SW 1271 (cell line): ENCODE results near the gene ERVMER34-1.

Experiments used
- DNase-seq, 2 experiments: peaks; one replicate each; lab custom pipeline; 2025; lab: John Stamatoyannopoulos, UW

Gene ERVMER34-1

DNA sequence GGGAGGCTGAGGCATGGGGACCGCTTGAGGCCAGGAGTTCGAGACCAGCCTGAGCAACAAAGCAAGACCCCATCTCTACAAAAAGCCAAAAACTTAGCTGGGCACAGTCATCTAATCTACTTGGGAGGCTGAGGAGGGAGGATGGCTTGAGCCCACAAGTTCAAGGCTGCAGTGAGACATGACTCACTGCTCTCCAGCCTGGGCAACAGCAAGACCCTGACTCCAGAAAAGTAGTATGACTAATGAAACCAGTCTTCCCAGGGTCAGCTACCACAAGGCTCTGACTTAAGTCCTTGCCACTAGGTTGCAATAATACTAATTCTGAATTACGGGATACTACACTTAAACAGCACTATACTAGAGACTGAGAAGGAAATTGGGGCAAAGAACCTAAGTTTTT is 33.1 kb downstream of the ERVMER34-1 start:
- no peak for DNase-seq

DNA sequence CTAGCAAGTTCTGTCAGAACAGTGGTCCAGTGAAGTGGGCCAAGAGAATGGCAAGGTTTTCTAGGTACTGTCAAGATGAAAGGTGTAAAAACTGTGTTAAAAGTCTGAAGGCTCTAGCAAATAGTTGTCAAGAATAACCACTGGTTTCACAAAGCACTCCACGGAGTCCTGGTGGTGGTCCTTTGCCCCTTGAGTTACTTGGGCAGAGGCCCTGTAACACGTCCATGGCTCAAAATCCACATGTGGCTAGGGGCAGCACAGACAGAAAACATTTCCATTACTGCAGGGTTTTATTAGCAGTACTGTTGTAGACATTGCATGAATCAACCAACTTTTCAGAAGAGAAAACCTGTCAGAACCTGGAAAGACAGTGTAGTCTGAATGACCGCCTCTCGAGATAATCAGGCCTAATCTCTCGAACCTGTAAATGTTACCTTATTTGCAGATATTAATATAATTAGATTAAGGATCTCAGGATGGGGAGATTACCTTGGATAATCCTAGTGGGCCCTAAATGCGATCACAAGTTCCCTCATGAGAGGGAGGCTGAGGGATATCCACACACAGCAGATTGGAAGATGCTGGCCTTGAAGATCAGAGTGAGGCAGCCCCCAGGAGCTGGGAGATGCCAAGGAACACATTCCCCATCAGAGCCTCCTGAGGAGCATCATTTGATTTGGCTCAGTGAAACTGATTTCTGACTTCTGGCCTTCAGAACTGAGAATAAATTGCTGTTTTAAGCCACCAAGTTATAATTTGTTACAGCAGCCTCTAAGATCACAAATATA is 34.7 kb downstream of the ERVMER34-1 start:
- DNase-seq: no peak

DNA sequence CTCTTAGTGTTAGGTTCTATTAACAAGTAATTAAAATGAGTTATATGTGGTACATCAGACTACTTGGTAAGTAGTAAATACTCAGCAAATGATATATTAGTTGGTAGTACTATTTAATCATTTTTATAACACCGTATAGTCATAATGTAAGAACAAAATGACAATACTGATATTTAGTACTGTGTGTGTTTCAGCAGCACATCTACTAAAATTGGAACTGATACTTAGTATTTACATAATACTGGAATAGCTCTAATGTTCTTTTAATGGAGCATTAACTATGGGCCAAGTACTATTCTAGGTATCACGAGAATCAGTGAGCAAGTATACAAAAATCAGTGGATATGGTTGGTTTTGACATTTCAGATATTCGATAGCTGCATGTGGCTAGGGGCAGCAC is 35.3 kb downstream of the ERVMER34-1 start:
- DNase-seq: no peak

DNA sequence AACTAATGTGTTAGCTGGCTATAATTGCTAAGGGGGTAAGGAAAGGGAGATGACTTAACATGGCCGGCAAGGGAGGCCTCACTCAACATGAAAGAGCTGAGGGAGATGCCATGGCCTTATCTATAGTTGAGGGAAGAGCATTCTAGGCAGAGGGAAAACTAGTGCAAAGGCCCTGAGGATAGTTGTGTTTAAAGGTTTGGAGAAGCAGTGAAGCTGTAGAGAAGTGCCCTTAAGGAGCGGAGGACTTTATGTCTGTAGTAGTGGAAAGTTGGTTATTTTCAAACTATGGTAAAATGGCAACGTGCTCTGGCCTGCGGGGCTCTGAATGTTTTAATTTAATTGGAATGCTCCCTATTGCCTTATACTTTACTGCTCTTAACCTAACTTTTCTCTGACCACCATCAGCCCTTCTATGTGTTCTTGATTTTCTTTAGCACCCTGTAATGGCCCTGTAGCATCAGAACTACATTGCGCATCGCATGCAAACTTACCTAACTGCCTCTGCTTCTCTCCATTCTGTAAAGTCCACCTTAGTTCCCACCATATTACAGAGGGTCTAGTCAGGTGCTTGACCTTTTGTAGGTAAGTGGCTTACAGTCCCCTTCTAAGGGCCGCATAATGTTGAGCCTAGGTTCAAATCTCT is 35.8 kb downstream of the ERVMER34-1 start:
- DNase-seq: no peak

DNA sequence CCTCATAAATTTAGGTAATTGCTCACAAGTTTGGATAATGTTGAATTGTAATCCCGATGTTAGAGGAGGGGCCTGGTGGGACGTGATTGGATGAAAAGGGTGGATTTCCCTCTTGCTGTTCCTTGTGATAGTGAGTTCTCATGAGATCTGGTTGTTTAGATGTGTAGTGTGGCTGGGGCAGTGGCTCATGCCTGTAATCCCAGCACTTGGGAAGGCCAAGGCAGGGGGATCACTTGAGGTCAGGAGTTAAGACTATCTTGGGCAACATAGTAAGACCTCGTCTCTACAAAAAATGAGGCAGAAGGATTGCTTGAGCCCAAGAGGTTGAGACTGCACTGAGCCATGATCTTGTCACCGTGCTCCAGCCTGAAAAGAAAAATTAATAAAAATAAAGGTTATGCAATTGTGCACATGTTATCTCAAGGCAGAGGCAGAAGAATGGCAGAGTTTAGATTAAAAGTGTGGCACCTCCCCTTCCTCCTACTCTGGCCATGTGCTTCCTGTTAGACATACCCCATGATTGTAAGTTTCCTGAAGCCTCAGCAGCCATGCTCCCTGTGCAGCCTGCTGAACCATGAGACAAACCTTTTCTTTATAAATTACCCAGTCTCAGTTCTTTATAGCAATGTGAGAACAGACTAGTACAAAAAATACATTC is 36.5 kb downstream of the ERVMER34-1 start:
- DNase-seq: no peak

DNA sequence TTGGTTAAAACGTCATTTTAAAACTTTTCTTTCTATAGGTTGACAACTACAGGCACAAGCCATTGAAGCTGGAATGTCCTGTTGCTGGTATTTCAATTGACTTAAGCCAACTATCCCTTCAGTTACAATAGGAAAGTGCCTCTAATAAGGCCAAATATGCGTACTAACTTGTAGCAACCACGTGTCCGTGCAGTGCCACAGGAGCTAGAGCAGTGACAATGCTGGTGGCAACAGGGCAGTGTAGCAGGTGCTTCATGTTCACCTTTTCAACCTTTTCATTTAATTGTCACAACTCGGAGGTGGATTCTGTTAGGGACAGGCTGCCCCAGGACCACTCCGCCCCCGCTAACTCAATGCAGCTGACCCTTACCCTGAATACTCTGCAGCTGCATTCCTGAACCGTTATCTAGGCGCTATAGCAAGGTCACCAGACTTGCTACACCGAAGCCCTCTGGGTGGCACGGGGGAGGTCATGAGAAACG is 37.7 kb downstream of the ERVMER34-1 start:
- DNase-seq: no peak

DNA sequence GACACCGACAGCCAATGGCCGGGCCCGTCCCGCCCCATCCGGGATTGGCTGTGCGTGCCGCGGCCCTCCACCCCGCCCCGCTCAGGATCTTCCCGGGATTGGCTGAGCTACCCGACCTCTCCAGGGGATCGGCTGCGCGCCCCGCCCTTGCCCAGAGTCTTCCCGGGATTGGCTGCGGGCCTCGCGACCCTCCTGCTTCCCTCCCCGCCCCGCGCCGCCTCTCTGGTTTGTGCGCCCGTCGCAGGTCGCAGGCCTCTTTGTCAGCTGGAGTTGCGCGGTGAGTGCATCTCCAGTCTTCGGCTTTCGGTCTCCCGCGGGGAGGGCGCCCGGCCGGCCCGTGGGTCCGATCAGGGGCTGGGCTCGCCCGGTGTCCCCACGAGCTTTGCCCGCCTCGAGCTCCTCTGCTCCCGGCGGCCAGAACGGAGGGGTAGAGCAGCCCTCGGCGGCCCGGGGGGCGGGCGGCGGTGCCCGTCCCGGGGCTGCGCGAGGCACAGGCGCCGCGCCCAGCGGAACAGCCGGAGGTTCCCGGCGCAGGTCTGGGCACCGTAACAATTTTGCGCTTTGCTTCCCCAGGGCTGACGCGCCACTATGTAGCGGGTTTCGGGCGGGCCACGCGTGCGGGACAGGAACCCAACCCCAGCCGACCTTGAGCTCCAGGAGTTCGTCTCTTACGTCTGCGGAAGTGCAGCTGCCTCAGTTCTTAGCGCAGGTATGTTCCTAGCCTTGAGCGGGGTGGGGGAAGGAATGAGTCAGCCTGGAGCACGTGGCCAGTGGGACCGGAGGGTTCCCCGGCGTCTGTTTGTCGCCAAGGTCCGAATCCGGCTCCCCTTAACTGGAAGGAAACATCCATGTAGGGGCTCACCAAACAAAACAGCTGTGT is 38.7 kb downstream of the ERVMER34-1 start:
- peak; percentile 74 to 90 for DNase-seq

DNA sequence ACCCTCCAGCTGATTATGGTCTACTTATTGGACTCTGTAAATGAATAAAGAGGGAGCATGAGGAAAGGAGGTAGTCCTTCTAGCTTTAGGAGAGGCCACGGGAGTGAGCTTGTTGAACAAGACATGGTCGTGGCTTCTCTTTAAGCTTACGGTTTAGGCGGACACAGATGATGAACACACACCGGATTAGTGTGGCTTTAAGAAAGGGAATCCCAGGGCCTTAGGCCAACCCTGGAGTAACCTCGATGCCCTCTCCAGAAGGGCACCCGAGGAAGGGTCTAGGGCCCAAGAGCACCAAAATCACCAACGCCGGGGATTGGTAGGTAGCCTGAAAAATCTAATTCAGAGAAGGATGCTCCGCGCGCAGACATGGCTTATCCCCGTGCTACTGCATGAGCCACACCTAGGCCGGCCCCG is 39.4 kb downstream of the ERVMER34-1 start:
- DNase-seq: no peak

DNA sequence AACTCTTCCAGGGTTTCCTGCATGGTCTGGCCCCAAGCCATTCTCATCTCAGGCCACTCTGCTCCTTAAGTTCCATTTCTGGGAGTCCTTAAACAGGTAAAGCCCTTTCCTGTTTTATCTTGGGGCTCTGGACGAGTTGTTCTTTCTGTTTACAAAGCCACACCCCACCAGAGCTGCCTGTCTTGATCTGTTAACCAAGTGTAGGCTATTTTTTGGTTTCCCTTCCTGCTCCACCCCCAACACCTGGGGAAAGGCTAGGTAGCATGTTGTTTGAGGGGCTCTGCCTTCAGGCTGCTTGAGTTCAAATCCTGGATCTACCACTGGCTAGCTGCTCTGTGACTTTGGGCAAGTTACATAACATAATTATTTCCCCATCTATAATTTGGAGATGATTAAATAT is 40.0 kb downstream of the ERVMER34-1 start:
- no peak for DNase-seq

DNA sequence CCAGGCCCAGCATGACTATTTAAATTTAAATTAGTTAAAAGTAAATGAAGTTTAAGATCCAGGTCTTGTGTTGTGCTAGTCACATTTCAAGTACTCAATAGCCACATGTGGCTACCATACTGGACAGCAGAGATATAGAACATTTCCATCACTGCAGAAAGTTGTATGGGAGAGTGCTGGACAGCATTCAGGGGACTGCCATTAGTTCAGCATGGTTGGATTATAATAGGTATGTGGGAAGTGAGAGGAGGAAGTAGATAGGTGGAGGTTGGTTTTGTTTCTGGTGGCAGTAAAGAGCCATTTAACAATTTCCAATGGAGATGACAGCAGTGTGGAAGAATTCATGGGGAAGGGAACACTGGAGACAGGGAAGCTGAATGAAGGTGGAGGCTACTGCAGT is 42.1 kb downstream of the ERVMER34-1 start:
- DNase-seq: no peak

DNA sequence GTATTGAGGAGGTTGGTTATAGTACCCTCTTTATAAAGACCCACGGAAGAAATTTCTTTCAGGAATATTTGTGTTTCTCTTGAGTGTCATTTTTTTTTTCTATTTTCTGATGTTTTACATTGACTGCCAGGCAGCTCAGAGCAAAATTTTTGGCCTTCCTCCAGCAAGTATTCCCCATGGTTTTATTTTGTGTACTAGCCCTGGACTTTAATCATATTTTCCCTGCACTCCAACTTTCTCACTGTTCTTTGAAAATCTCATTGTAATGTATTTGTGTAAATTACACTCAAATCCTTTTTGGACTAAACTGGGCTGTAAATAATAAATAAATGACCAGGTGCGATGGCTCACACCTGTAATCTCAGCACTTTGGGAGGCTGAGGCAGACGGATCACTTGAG is 46.6 kb downstream of the ERVMER34-1 start:
- no peak for DNase-seq

DNA sequence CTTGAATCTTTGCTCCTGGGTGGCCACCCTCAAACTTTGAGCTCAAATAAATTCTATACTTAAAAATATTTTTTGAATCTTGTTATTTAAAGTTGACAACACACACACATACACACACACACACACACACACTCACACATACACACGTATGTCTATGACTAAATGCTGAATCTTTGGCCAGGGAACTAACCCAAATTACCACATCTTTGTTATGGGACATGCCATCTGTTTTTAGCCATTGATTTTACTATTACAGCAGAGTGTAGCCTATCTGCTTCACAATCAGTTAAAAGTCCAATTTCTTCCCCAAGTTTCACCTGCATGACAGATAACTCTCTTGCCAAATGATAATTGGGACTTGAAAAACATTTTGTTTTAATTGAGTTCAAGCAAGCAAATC is 47.1 kb downstream of the ERVMER34-1 start:
- no peak for DNase-seq

DNA sequence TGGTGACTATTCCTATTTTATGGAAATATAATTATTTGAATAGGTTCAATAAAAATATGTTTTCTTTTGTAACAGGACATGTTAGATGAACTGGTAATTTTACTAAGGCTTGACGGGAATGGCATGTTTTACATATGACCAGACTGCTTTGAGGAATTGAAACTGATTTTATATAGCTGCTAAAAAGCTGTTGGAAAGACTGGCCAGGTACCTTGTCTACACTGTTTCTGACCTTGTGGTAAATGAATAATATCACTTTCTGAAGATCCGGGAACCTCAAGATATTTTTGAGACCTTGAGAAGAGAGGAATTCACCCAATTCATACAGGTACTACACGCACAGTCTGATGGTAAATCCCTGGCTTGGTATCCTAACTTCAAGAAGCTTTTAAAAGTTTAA is 50.0 kb downstream of the ERVMER34-1 start:
- DNase-seq: no peak

DNA sequence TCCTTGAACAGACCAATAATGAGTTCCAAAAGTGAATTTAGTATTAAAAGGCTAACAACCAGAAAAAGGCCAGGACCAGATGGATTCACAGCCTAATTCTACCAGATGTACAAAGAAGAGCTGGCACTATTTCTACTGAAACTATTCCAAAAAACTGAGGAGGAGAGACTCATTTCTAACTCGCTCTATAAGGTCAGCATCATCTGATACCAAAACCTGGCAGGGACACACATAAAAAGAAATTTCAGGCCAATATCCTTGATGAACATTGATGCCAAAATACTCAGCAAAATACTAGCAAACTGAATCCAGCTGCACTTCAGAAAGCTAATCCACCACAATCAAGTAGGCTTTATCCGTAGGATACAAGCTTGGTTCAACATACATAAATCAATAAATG is 56.3 kb downstream of the ERVMER34-1 start:
- no peak for DNase-seq

DNA sequence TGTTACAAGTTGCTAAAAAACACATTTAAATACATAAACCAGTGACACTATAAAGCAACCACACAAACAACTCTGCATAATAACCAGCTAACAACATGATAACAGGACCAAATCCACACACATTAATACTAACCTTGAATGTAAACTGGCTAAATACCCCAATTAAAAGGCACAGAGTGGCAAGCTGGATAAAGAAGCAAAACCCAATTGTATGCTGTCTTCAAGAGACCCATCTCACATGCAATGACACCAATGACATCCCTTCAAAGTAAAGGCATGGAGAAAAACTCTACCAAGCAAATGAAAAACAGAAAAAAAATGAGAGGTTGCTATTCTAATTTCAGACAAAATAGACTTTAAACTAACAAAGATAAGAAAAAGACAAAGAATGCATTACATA is 57.7 kb downstream of the ERVMER34-1 start:
- no peak for DNase-seq
